Measurements from ENCODE around the gene CSRP3.

The CSRP3 gene

GRCh38 chr11:19191530-19192169 is 10.1 kb downstream of the CSRP3 start:
- Histone ChIP-seq H3K36me3 (ENCODE audit: control insufficient read depth in 5 of 5, insufficient read depth in 5 of 5, low read length in 5 of 5) (no peaks in the 10 kb centered on the region), H3K4me3 (ENCODE audit: low read depth in 1 of 5, low read length in 5 of 5) (no peak overlapping the region), H3K27ac (ENCODE audit: low read depth, low read length) (no peak overlapping the region), H3K9ac (ENCODE audit: low read length in 5 of 5) (no peak overlapping the region), H3K4me1 (ENCODE audit: control insufficient read depth in 5 of 5, insufficient read depth in 5 of 5, low read length in 5 of 5) (no peaks in the 10 kb centered on the region), H3K27me3 (ENCODE audit: control insufficient read depth in 5 of 5, insufficient read depth in 4 of 5, low read length in 5 of 5) (peaks cover 0 to 5% (median 0%) of the 10 kb centered on the region in 5 donors), H3K9me3 (ENCODE audit: control insufficient read depth in 5 of 5, low read length in 5 of 5) (no peaks in the 10 kb centered on the region)

DNA sequence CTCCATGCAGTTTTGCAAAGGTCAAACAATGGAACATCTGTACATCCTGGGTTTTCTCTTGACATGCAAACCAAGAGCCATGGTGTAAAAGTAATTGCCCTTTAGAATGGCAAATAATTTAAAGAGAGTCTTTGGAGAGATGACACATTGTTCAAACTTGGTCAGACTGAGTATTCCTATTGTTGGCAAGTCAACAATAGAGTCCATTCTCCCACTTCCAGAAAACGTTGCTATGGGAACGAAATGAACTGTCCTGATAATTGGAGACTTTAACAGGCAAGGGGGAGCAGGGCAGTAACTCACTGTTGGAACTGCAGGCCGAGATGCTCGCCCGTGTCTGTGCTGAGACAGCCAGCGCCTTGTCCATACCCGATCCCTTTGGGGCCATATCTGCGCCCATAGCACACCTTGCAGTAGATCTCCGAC is 13.9 kb downstream of the CSRP3 start:
- no peak overlapping the region for H3K27ac ChIP-seq (ENCODE audit: low read depth, low read length)
- H3K27me3 ChIP-seq (ENCODE audit: control insufficient read depth in 5 of 5, insufficient read depth in 4 of 5, low read length in 5 of 5): peaks cover 0 to 11% (median 3%) of the 10 kb centered on the region in 5 donors
- H3K9me3 ChIP-seq (ENCODE audit: control insufficient read depth in 5 of 5, low read length in 5 of 5): no peaks in the 10 kb centered on the region
- H3K9ac ChIP-seq (ENCODE audit: low read length in 5 of 5): no peak overlapping the region
- no peak overlapping the region for H3K4me3 ChIP-seq (ENCODE audit: low read depth in 1 of 5, low read length in 5 of 5)
- H3K36me3 ChIP-seq (ENCODE audit: control insufficient read depth in 5 of 5, insufficient read depth in 5 of 5, low read length in 5 of 5): no peaks in the 10 kb centered on the region
- no peaks in the 10 kb centered on the region for H3K4me1 ChIP-seq (ENCODE audit: control insufficient read depth in 5 of 5, insufficient read depth in 5 of 5, low read length in 5 of 5)

DNA sequence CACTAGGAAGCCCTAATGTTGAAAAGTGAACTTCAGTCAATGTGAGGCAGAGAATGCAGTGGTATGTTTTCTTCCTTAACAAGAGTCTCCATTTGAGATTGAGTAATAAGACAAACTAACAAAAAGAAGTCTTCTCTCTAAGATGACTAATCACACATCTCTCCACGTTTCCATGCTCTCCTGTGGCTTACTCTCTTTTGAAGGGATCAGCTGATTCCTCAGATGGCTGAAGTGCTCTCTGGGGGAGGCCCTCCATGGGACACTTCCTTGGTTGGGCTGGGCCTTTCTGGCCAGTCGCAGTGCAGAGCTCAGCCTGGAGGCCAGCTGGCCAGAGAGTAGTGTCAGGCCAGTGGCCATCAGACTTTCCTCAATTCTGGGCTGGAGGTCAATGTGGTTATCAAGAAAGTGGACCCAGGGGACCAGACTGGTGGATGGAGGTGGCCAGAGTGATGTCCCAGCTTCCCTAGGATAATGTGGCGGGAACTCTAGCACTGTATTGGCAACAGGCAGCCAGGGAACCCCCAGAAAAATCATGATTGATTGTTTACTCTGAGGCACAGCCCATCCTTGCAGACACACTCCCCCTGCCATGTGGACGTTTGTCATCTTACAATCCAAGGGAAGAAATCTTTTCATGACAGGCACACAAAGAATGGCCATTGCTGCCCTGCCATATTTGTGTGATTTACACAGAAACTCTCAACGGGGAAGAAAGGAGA is 14.5 kb downstream of the CSRP3 start:
- peaks cover 0 to 11% (median 3%) of the 10 kb centered on the region in 5 donors for H3K27me3 ChIP-seq (ENCODE audit: control insufficient read depth in 5 of 5, insufficient read depth in 4 of 5, low read length in 5 of 5)
- H3K9ac ChIP-seq (ENCODE audit: low read length in 5 of 5): no peak overlapping the region
- no peak overlapping the region for H3K27ac ChIP-seq (ENCODE audit: low read depth, low read length)
- H3K36me3 ChIP-seq (ENCODE audit: control insufficient read depth in 5 of 5, insufficient read depth in 5 of 5, low read length in 5 of 5): no peaks in the 10 kb centered on the region
- H3K9me3 ChIP-seq (ENCODE audit: control insufficient read depth in 5 of 5, low read length in 5 of 5): no peaks in the 10 kb centered on the region
- H3K4me1 ChIP-seq (ENCODE audit: control insufficient read depth in 5 of 5, insufficient read depth in 5 of 5, low read length in 5 of 5): no peaks in the 10 kb centered on the region
- no peak overlapping the region for H3K4me3 ChIP-seq (ENCODE audit: low read depth in 1 of 5, low read length in 5 of 5)

DNA sequence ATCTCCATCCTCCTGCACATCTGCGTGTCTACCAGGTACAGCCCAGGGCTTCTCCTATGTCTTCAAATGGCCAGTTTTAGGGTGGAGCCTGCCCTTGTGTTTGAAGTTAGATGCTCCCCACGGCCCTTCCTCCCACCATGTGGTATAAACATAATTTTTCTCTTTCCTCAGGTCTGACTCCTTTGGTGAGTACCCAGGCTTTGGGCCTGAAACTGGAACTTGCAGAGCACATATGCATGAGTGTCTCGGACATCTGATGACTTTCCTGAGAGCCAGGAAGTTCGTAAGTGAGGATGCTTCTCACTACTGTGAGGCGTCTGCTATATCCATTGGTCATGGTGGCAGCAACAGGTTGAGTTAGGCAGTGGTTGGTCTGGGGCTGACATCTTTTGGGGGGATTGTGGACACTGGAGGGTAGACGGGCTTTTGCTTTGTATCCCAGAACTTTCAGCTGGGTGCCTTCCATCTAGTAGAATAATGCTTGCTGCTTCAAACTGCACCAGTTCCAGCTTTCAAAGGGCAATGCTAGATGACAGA is 16.2 kb downstream of the CSRP3 start:
- Histone ChIP-seq H3K36me3 (ENCODE audit: control insufficient read depth in 5 of 5, insufficient read depth in 5 of 5, low read length in 5 of 5) (no peaks in the 10 kb centered on the region), H3K4me1 (ENCODE audit: control insufficient read depth in 5 of 5, insufficient read depth in 5 of 5, low read length in 5 of 5) (no peaks in the 10 kb centered on the region), H3K9ac (ENCODE audit: low read length in 5 of 5) (no peak overlapping the region), H3K9me3 (ENCODE audit: control insufficient read depth in 5 of 5, low read length in 5 of 5) (no peaks in the 10 kb centered on the region), H3K27ac (ENCODE audit: low read depth, low read length) (no peak overlapping the region), H3K27me3 (ENCODE audit: control insufficient read depth in 5 of 5, insufficient read depth in 4 of 5, low read length in 5 of 5) (peaks cover 0 to 11% (median 2%) of the 10 kb centered on the region in 5 donors), H3K4me3 (ENCODE audit: low read depth in 1 of 5, low read length in 5 of 5) (no peak overlapping the region)

GRCh38 chr11:19185036-19185435 is 16.7 kb downstream of the CSRP3 start:
- Histone ChIP-seq H3K27me3 (ENCODE audit: control insufficient read depth in 5 of 5, insufficient read depth in 4 of 5, low read length in 5 of 5) (peaks cover 0 to 11% (median 2%) of the 10 kb centered on the region in 5 donors), H3K4me3 (ENCODE audit: low read depth in 1 of 5, low read length in 5 of 5) (no peak overlapping the region), H3K4me1 (ENCODE audit: control insufficient read depth in 5 of 5, insufficient read depth in 5 of 5, low read length in 5 of 5) (no peaks in the 10 kb centered on the region), H3K36me3 (ENCODE audit: control insufficient read depth in 5 of 5, insufficient read depth in 5 of 5, low read length in 5 of 5) (no peaks in the 10 kb centered on the region), H3K27ac (ENCODE audit: low read depth, low read length) (no peak overlapping the region), H3K9me3 (ENCODE audit: control insufficient read depth in 5 of 5, low read length in 5 of 5) (no peaks in the 10 kb centered on the region), H3K9ac (ENCODE audit: low read length in 5 of 5) (no peak overlapping the region)

GRCh38 chr11:19183646-19184045 is 18.1 kb downstream of the CSRP3 start:
- Histone ChIP-seq H3K27ac (ENCODE audit: low read depth, low read length) (no peak overlapping the region), H3K36me3 (ENCODE audit: control insufficient read depth in 5 of 5, insufficient read depth in 5 of 5, low read length in 5 of 5) (no peaks in the 10 kb centered on the region), H3K4me3 (ENCODE audit: low read depth in 1 of 5, low read length in 5 of 5) (no peak overlapping the region), H3K9ac (ENCODE audit: low read length in 5 of 5) (no peak overlapping the region), H3K9me3 (ENCODE audit: control insufficient read depth in 5 of 5, low read length in 5 of 5) (no peaks in the 10 kb centered on the region), H3K4me1 (ENCODE audit: control insufficient read depth in 5 of 5, insufficient read depth in 5 of 5, low read length in 5 of 5) (no peaks in the 10 kb centered on the region), H3K27me3 (ENCODE audit: control insufficient read depth in 5 of 5, insufficient read depth in 4 of 5, low read length in 5 of 5) (peaks cover 0 to 11% (median 2%) of the 10 kb centered on the region in 5 donors)

DNA sequence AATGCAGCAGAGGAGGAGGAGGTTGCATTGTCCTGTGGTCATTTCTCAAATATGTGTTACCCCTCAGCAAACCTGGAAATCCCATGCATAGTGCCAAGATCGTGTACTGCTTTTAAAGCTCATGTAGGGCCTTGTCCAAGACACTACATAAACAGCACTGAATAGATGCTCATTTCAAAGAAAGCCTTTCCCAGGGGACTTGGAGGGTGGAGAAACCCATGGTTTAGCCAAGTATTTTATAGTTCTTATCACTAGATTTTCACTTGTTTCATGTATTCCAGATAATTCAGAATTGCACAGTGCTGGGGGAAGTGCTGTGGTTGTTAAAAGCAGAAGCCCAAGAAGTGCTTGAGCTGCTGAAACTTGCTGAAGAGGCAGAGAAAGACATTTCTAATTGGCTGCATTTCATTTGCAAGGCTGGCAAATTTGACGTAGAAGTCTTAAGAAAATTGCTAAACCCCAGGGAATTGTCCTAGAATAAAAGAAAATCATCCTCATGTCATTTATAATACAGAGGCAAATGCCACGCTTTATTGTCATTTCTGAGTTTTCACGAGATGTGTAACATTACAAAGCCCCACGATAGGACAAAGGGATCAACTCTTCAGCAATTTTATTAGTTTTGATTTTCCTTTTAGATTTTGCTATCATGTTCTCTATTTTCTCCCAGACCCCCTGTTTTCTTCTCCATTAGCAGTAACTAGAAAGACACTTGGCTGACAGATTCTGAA is 20.1 kb downstream of the CSRP3 start:
- H3K36me3 ChIP-seq (ENCODE audit: control insufficient read depth in 5 of 5, insufficient read depth in 5 of 5, low read length in 5 of 5): peaks cover 0 to 3% (median under 1%) of the 10 kb centered on the region in 5 donors
- H3K4me3 ChIP-seq (ENCODE audit: low read depth in 1 of 5, low read length in 5 of 5): no peak overlapping the region
- no peaks in the 10 kb centered on the region for H3K9me3 ChIP-seq (ENCODE audit: control insufficient read depth in 5 of 5, low read length in 5 of 5)
- no peak overlapping the region for H3K27ac ChIP-seq (ENCODE audit: low read depth, low read length)
- H3K4me1 ChIP-seq (ENCODE audit: control insufficient read depth in 5 of 5, insufficient read depth in 5 of 5, low read length in 5 of 5): no peaks in the 10 kb centered on the region
- no peak overlapping the region for H3K9ac ChIP-seq (ENCODE audit: low read length in 5 of 5)
- H3K27me3 ChIP-seq (ENCODE audit: control insufficient read depth in 5 of 5, insufficient read depth in 4 of 5, low read length in 5 of 5): peaks cover 0 to 6% (median 2%) of the 10 kb centered on the region in 5 donors

GRCh38 chr11:19176629-19177186 is 25.1 kb downstream of the CSRP3 start:
- no peaks in the 10 kb centered on the region for H3K9me3 ChIP-seq (ENCODE audit: control insufficient read depth in 5 of 5, low read length in 5 of 5)
- H3K4me3 ChIP-seq (ENCODE audit: low read depth in 1 of 5, low read length in 5 of 5): no peak overlapping the region
- H3K36me3 ChIP-seq (ENCODE audit: control insufficient read depth in 5 of 5, insufficient read depth in 5 of 5, low read length in 5 of 5): peaks cover 3 to 17% (median 12%) of the 10 kb centered on the region in 5 donors
- H3K27me3 ChIP-seq (ENCODE audit: control insufficient read depth in 5 of 5, insufficient read depth in 4 of 5, low read length in 5 of 5): no peaks in the 10 kb centered on the region
- H3K4me1 ChIP-seq (ENCODE audit: control insufficient read depth in 5 of 5, insufficient read depth in 5 of 5, low read length in 5 of 5): no peaks in the 10 kb centered on the region
- H3K9ac ChIP-seq (ENCODE audit: low read length in 5 of 5): no peak overlapping the region
- H3K27ac ChIP-seq (ENCODE audit: low read depth, low read length): no peak overlapping the region

GRCh38 chr11:19173964-19174638 is 27.7 kb downstream of the CSRP3 start:
- Histone ChIP-seq H3K4me1 (ENCODE audit: control insufficient read depth in 5 of 5, insufficient read depth in 5 of 5, low read length in 5 of 5) (no peaks in the 10 kb centered on the region), H3K9me3 (ENCODE audit: control insufficient read depth in 5 of 5, low read length in 5 of 5) (no peaks in the 10 kb centered on the region), H3K27ac (ENCODE audit: low read depth, low read length) (no peak overlapping the region), H3K27me3 (ENCODE audit: control insufficient read depth in 5 of 5, insufficient read depth in 4 of 5, low read length in 5 of 5) (no peaks in the 10 kb centered on the region), H3K4me3 (ENCODE audit: low read depth in 1 of 5, low read length in 5 of 5) (no peak overlapping the region), H3K9ac (ENCODE audit: low read length in 5 of 5) (no peak overlapping the region), H3K36me3 (ENCODE audit: control insufficient read depth in 5 of 5, insufficient read depth in 5 of 5, low read length in 5 of 5) (peaks cover 3 to 24% (median 12%) of the 10 kb centered on the region in 5 donors)

All from subcutaneous abdominal adipose tissue (tissue), 5 donors.